Measurements from ENCODE around the gene RPS6KB2.

RPS6KB2 gene

DNA sequence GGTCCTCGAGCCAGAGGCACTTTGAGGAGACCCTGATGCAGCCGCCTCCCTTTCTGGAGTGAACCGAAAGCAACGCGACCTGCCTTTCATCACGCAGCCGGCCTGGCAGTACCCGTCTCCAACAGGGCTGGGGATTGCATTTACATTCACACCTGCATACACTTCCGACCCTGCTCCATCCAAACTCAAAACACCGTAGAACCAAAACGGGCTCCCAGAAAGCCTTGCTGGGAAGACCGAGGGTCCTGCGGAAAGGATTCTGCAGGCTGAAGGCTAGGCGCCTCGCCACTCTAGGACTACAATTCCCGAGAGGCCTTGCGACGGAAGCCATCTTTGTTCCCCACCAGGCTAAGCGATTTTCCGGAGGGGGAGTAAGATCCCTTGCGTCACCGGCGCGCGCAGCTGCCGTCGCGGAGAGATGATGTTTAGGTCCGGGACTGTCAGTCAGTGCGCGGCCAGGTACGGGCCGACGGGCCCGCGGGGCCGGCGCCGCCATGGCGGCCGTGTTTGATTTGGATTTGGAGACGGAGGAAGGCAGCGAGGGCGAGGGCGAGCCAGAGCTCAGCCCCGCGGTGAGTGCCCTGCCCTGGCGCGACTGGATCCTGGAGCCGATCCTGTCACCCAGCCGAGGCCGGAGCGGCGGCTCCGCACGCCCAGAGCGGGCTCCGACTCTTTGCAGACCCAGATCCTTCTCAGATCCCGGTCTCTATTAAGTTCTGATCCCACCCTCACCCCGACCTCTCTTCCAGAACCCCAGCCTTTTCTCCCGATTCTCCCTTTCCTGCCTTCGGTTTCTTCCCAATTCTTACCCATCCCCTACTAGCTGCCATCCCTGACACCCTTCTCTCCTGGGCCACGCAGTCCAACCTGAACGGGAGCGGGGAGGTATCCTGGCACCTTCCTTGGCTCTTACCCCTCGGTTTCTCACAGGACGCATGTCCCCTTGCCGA is at the start of gene RPS6KB2:
TSS of gene RPS6KB2 (plus strand) at position 443 of the 950 bp plus-strand sequence. CDS start at position 495, 52 bp downstream.
- peak; percentile 88 for DNase-seq (ENCODE audit: low read depth)
- peak within 1 kb of the TSS; percentile 91 for H3K4me3 ChIP-seq (ENCODE audit: control insufficient read depth, low read depth, low read length)
- TF ChIP-seq, protein P1, sequence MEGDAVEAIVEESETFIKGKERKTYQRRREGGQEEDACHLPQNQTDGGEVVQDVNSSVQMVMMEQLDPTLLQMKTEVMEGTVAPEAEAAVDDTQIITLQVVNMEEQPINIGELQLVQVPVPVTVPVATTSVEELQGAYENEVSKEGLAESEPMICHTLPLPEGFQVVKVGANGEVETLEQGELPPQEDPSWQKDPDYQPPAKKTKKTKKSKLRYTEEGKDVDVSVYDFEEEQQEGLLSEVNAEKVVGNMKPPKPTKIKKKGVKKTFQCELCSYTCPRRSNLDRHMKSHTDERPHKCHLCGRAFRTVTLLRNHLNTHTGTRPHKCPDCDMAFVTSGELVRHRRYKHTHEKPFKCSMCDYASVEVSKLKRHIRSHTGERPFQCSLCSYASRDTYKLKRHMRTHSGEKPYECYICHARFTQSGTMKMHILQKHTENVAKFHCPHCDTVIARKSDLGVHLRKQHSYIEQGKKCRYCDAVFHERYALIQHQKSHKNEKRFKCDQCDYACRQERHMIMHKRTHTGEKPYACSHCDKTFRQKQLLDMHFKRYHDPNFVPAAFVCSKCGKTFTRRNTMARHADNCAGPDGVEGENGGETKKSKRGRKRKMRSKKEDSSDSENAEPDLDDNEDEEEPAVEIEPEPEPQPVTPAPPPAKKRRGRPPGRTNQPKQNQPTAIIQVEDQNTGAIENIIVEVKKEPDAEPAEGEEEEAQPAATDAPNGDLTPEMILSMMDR (IDR thresholded peaks at IDR 0.05; ENCODE audit: control insufficient read depth, insufficient read depth, low read depth, low read length, missing control alignments): no peak

DNA sequence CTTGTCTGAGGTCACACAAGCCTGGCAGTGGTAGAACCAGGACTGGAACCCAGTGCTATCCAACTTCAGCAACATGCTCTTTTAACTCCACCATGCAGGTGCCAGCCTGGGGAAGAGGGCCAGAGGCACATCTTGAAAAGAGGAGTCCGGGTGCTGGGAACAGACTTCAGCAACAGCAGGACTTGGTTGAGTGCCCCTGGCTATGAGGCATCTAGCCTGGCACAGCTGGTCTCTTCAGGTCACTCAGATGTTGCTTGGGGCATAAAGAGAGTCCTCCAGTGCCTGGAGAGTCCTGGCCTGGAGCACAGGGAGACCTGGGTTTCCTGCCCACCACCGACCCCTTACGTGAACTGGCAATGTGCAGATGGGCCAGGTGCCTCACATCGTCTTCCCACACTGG is 49.8 kb upstream of the RPS6KB2 start:
- H3K4me3 ChIP-seq (ENCODE audit: control insufficient read depth, low read depth, low read length): no peak overlapping the region
- DNase-seq (ENCODE audit: low read depth): no peak
- TF ChIP-seq, protein P1 (IDR thresholded peaks at IDR 0.05; ENCODE audit: control insufficient read depth, insufficient read depth, low read depth, low read length, missing control alignments): no peak

DNA sequence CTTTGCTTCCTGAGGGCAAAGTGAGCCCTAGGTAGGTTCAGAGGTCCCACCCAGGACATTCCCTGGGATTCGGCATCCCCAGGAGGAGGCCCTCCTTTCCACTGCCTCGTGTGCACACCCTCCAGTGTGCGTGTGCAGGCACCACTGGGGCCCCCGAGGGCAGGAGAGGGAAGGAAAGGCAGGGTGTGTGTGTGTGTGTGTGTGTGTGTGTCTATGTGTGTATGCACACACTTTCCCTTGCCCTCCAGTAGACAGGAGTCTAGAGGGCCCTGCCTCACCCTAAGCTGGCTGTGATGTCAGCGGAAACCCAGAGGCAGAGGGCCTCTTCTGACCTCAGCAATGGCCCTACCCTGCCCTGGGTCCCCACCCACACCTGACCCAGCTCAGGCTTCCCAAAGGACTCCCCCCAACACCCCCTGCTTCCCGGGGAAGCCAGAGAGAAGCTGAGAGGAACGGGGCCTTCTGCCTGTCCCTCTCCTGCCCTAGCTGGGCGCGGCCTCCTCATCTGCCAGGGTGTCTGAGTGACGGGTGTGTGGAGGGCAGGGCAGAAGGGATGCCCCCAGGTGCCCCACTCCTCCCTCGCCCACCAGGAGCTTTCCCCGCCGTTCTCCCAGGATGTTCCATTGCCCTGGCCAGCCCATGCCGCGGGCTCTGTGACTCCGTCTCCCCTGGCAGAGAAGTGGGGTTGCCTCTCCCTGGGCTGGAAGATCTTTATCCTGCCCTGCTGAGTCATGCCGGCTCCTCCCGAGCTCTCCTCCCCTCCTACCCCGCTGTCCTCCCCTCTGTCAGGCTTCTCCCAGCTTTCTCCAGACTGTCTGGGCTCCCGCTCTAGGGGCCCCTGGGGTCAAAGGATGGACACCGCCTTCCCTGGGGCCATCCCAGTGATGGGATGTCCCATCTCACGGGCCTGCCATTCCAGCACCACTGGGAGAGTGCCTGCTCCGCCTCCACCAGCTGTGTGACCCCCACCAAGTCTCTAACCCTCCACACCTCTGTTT is 48.9 kb upstream of the RPS6KB2 start:
- H3K4me3 ChIP-seq (ENCODE audit: control insufficient read depth, low read depth, low read length): no peak overlapping the region
- TF ChIP-seq, protein P1 (IDR thresholded peaks at IDR 0.05; ENCODE audit: control insufficient read depth, insufficient read depth, low read depth, low read length, missing control alignments): no peak
- no peak for DNase-seq (ENCODE audit: low read depth)

DNA sequence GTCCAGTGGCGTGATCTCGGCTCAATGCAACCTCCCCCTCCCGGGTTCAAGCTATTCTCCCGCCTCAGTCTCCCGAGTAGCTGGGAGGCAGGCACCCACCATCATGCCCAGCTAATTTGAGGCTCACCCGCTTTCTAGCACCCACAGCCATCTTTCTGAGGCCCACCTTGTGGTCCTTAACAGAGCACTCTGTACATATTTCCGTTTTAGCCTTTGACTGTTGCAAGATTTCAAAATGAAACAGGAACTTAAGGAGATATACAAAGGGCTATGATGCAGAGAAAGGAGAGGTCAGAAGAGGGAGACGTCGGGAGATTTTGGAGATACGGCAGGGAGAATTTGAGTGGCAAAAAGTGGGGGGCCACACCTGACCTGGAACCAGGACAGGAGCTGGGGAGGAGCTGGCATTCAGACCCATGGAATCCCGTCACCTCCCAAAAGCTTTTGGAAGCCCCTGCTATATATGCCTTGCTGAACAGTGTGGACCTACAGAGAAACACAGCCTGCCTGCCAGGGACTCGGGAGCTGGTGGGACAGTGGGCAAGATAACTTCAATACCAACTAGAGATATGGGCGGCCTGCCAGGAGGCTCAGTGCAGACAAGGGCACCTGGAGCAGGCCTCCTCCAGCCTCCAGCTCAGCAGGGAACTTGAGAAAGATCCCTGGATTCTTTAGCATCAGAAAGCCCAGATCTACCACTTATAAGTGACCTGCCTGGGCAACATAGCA is 46.9 kb upstream of the RPS6KB2 start:
- TF ChIP-seq, protein P1 (IDR thresholded peaks at IDR 0.05; ENCODE audit: control insufficient read depth, insufficient read depth, low read depth, low read length, missing control alignments): no peak
- no peak for DNase-seq (ENCODE audit: low read depth)
- H3K4me3 ChIP-seq (ENCODE audit: control insufficient read depth, low read depth, low read length): no peak overlapping the region

DNA sequence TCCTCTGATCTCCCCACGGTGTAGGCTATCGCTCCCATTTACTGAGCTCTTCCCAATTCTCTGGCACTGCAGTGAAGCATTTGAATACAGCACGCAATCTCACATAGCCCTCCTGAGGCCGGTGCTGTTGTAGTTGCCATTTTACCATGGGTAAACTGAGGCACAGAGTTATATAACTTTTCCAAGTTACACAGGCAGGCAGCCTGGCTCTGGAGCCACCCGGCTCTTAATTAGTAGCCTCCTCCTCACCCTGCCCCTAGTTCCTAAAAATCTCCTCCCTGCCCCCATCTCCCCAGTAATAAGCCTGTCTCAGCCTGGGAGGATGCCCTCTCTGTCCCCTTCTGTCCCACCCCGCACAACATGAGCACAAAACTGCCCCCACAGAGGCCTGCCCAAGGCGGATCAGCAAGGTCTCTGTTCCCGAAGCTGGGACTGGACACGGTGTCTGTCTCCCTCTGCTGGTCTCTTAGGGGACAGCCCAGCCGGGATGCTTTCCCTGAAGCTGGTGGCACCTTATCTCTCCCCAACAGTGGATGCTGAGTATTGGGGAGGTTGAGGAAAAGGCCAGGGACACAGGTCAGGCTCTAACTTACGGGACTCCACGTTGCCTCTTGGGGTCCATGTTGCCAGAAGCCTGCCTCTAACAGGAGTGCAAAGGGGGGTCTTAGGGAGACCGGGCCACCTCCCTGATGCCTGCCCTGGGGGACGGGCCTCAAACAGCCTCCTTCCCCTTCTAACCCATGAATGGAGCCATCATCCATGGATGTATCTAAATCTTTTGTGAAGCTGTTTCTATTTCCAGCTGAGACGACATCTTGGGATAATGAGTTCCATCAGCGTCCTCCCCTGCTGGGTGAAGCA is 45.8 kb upstream of the RPS6KB2 start:
- no peak for DNase-seq (ENCODE audit: low read depth)
- H3K4me3 ChIP-seq (ENCODE audit: control insufficient read depth, low read depth, low read length): no peak overlapping the region
- TF ChIP-seq, protein P1 (IDR thresholded peaks at IDR 0.05; ENCODE audit: control insufficient read depth, insufficient read depth, low read depth, low read length, missing control alignments): peak; percentile 100
